ENCODE measurements around the gene ZNF891.
A peak's percentile ranks its signal among the peaks of the same experiment; 100 is the strongest.

ZNF891 gene

DNA sequence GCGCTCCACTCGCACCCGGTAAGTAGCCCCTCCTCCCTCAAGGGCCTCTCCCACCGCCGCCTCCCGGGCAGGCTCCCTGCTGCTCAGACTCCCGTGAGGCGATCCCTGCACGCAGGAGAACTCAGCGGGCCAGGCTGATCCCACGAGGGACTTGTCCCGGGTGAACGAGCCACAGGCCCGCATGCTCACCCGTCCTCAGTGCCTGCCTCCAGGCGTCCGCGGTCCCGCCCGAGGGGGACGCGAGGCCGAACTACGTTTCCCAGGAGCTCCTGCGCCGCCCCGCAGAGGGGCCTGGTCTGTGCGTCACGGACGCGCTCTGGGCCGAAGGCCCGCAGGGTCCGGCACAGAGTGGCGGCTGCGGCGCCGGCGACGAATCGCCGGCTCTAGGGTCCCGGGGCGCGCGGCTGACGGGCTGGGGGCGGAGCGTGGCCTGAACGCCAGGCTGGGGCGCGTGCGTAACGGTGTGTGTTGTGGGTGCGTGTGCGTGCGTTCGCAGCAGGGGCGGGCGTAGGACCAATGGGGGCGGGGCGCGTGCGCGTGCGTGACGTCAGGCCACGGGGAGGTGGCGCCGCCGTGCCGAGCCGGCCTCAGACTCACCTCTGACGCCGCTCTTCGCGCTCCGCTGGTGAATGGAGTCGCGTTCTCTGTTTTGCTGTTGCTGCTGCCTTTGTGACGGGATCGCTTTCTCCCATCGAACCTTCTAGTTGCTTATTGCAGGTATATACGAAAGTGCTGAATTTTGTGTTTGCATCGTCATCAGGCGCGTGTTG is at the start of gene ZNF891, which contains the start of gene ZNF10:
ZNF891 (minus strand) TSS at position 237 of the 770 bp plus-strand sequence. CDS start 8,356 bp downstream, outside the sequence.
ZNF10 (plus strand) TSS at position 590 of the 770 bp plus-strand sequence. CDS start 13,866 bp downstream, outside the sequence.
- Mint-ChIP-seq H3K27me3 (ENCODE audit: low read depth) (no peaks in the 10 kb centered on the region), H3K27ac (peak within 1 kb of the TSS; percentile 97 to 99 (median 98)), H3K9me3 (peaks cover 64% of the 10 kb centered on the region), H3K36me3 (ENCODE audit: low read depth) (peaks cover 95% of the 10 kb centered on the region), H3K4me1 (peaks cover 5% of the 10 kb centered on the region), H3K4me3 (peak within 1 kb of the TSS; percentile 94 to 100 (median 98))
- TF ChIP-seq, protein P1, sequence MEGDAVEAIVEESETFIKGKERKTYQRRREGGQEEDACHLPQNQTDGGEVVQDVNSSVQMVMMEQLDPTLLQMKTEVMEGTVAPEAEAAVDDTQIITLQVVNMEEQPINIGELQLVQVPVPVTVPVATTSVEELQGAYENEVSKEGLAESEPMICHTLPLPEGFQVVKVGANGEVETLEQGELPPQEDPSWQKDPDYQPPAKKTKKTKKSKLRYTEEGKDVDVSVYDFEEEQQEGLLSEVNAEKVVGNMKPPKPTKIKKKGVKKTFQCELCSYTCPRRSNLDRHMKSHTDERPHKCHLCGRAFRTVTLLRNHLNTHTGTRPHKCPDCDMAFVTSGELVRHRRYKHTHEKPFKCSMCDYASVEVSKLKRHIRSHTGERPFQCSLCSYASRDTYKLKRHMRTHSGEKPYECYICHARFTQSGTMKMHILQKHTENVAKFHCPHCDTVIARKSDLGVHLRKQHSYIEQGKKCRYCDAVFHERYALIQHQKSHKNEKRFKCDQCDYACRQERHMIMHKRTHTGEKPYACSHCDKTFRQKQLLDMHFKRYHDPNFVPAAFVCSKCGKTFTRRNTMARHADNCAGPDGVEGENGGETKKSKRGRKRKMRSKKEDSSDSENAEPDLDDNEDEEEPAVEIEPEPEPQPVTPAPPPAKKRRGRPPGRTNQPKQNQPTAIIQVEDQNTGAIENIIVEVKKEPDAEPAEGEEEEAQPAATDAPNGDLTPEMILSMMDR (IDR thresholded peaks at IDR 0.05; ENCODE audit: unreplicated experiment in 3 of 3), result no peak

DNA sequence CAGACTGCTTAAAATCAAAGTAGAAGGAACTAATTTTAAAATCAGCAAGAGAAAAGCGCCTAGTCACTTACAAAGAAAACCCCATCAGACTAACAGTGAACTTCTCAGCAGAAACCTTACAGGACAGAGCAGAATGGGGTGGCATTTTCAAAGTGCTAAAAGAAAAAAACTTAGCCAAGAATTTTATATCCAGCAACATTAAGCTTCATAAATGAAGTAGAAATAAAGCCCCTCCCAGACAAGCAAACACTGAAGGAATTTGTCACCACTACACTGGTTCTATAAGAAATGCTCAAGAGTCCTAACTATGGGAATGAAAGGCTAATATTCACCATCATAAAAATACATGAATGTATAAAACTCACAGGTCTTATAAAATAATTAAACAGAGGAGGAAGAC is 44.8 kb upstream of the ZNF891 start:
- Mint-ChIP-seq H3K36me3 (ENCODE audit: low read depth) (peaks cover 12% of the 10 kb centered on the region), H3K27me3 (ENCODE audit: low read depth) (no peaks in the 10 kb centered on the region), H3K27ac (no peak overlapping the region), H3K4me3 (no peak overlapping the region), H3K4me1 (no peaks in the 10 kb centered on the region), H3K9me3 (peaks cover 62% of the 10 kb centered on the region)
- TF ChIP-seq, protein P1 (IDR thresholded peaks at IDR 0.05; ENCODE audit: unreplicated experiment in 3 of 3), result no peak

DNA sequence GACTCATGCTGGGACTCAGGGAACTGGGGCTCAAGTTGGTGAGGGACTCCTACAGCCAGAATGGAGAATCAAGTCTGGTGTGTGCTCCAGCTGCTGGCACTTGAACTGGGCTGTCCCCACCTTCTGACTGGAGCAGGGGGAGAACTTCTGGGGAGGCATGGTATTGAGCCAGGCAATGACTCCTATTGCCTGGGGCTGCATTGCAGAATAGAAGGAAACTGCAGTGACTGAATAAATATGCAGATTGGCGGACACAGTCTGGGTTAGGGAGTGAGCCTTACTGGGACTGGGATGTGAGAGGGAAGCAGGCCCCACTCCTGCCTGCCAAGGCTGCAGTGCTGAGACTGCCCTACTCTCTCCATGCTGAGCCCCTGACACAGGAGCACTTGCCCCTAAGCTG is 42.4 kb upstream of the ZNF891 start:
- H3K4me1 Mint-ChIP-seq, result no peaks in the 10 kb centered on the region

DNA sequence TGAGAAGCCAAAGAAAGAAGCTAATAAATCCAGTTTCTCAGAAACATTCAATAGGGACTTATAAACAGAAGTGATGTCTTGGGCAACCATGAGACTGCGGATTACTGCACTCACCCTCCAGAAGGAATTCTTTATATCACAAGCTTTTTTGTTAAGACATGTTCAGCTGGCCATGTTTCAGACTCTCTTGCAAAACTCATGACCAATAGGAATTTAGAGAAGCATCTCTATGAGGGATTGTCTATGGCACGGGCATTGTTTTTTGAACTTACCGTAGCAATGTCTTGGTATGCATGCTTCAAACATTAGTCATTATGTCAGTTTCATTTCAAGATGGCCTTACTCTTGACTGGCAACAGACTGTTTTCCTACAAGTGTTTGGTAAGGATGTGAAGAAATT is 35.7 kb upstream of the ZNF891 start:
- TF ChIP-seq, protein P1 (IDR thresholded peaks at IDR 0.05; ENCODE audit: unreplicated experiment in 3 of 3), result no peak
- Mint-ChIP-seq H3K9me3 (peaks cover 56% of the 10 kb centered on the region), H3K36me3 (ENCODE audit: low read depth) (peaks cover 20% of the 10 kb centered on the region), H3K27me3 (ENCODE audit: low read depth) (no peaks in the 10 kb centered on the region), H3K27ac (no peak overlapping the region), H3K4me1 (no peaks in the 10 kb centered on the region), H3K4me3 (no peak overlapping the region)

More for the DNA sequence above, 42.4 kb upstream of the ZNF891 start:
- no peak overlapping the region for H3K27ac Mint-ChIP-seq
- H3K4me3 Mint-ChIP-seq, result no peak overlapping the region
- H3K9me3 Mint-ChIP-seq, result peaks cover 61% of the 10 kb centered on the region
- peaks cover 4% of the 10 kb centered on the region for H3K36me3 Mint-ChIP-seq (ENCODE audit: low read depth)
- H3K27me3 Mint-ChIP-seq (ENCODE audit: low read depth), result no peaks in the 10 kb centered on the region
- TF ChIP-seq, protein P1 (IDR thresholded peaks at IDR 0.05; ENCODE audit: unreplicated experiment in 3 of 3), result no peak

DNA sequence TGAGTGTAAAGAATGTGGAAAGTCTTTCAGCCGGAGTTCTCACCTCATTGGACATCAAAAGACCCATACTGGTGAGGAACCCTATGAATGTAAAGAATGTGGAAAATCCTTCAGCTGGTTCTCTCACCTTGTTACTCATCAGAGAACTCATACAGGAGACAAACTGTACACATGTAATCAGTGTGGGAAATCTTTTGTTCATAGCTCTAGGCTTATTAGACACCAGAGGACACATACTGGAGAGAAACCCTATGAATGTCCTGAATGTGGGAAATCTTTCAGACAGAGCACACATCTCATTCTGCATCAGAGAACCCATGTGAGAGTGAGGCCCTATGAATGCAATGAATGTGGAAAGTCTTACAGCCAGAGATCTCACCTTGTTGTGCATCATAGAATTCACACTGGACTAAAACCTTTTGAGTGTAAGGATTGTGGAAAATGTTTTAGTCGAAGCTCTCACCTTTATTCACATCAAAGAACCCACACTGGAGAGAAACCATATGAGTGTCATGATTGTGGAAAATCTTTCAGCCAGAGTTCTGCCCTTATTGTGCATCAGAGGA is 26.1 kb upstream of the ZNF891 start:
- H3K27me3 Mint-ChIP-seq (ENCODE audit: low read depth), result no peaks in the 10 kb centered on the region
- H3K4me1 Mint-ChIP-seq, result no peaks in the 10 kb centered on the region
- H3K27ac Mint-ChIP-seq, result no peak overlapping the region
- H3K9me3 Mint-ChIP-seq, result peaks cover 90% of the 10 kb centered on the region
- H3K36me3 Mint-ChIP-seq (ENCODE audit: low read depth), result peaks cover 95% of the 10 kb centered on the region
- TF ChIP-seq, protein P1 (IDR thresholded peaks at IDR 0.05; ENCODE audit: unreplicated experiment in 3 of 3), result no peak
- no peak overlapping the region for H3K4me3 Mint-ChIP-seq

Measured in nephron (organoid).